A549 (cell line): ENCODE measurements around the gene ARHGAP27. TPM values are rescaled to one million over a fixed set of nuclear protein-coding genes. Genes with fewer than 3 reads are reported as not detected.

Experiments
- ATAC-seq, 2 experiments: fragments of 200-7000 bp in 1 of 2; fragments of >200 bp in 1 of 2; cut with Nextera tagmentation in 1 of 2; cut with Tn5 transposase in 1 of 2; 3 replicates each; pipeline versions ENCODE4 v1.8.0 to v1.9.1; 2018 to 2020; ENCODE audit warnings: mild to moderate bottlenecking in 1 of 2, moderate library complexity in 1 of 2
- CTCF ChIA-PET: fragments of 300-600 bp; sonication (Branson Sonifier 250); formaldehyde crosslinking; extraction: SDS; loops from one replicate; lab custom pipeline; 2021; ENCODE audit warnings: antibody characterized with exemption, inconsistent platforms; lab: Yijun Ruan, JAX
- POLR2A ChIA-PET: fragments of 350-600 bp; formaldehyde crosslinking; extraction: SDS; loops from one replicate; lab custom pipeline; 2021; ENCODE audit warnings: antibody characterized with exemption, inconsistent platforms; lab: Yijun Ruan, JAX
- DNase-seq, 2 experiments: peaks; one replicate each; pipeline versions ENCODE4 v3.0.0 to v3.0.0-alpha.2; 2011 to 2016; ENCODE audit warnings: low read depth in 1 of 2, low spot score in 1 of 2
- FAIRE-seq: peaks from 2 replicates; lab custom pipeline; 2011; peaks lifted over from hg19 to GRCh38; lab: Jason Lieb, UNC
- H3K27ac ChIP-seq, 2 experiments: fragments of >200 bp; sonication (Bioruptor Twin); formaldehyde crosslinking; 3 replicates each; pipeline ENCODE4 v1.5.1; 2016 to 2017
- H3K4me1 ChIP-seq: fragments of >200 bp; sonication (Bioruptor Twin); formaldehyde crosslinking; 3 replicates; pipeline ENCODE4 v1.6.1; 2016
- H3K4me2 ChIP-seq: fragments of >200 bp; sonication (Bioruptor Twin); formaldehyde crosslinking; 3 replicates; pipeline ENCODE4 v1.6.1; 2016
- H3K4me3 ChIP-seq: fragments of >200 bp; sonication (Bioruptor Twin); formaldehyde crosslinking; 3 replicates; pipeline ENCODE4 v1.5.1; 2016
- H3K9me3 ChIP-seq: fragments of >200 bp; sonication (Bioruptor Twin); formaldehyde crosslinking; 3 replicates; pipeline ENCODE4 v1.6.1; 2016
- CBX2 ChIP-seq: fragments of 200-600 bp; sonication (generic); IDR thresholded peaks from 2 replicates; pipeline ENCODE4 v1.6.1; 2016; ENCODE audit warnings: low read depth, mild to moderate bottlenecking, borderline replicate concordance
- CBX8 ChIP-seq: fragments of 200-600 bp; sonication (generic); IDR thresholded peaks from 2 replicates; pipeline ENCODE4 v1.6.1; 2016
- CHD2 ChIP-seq: fragments of 150-350 bp; IDR thresholded peaks from 2 replicates; pipeline ENCODE4 v1.6.1; 2014; ENCODE audit warnings: low read length; ENCODE audit not compliant: partially characterized antibody
- CTCF ChIP-seq: fragments of >200 bp; sonication (Bioruptor Twin); formaldehyde crosslinking; IDR thresholded peaks from 3 replicates; pipeline ENCODE4 v1.5.1; 2016
- E2F6 ChIP-seq: IDR thresholded peaks from 2 replicates; pipeline ENCODE4 v1.6.1; 2012; ENCODE audit warnings: low read depth, borderline replicate concordance
- EHF ChIP-seq: fragments of 250-450 bp; sonication (Bioruptor Pico); IDR thresholded peaks from 2 replicates; pipeline ENCODE4 v1.5.0; 2020; ENCODE audit warnings: mild to moderate bottlenecking
- FOSL2 ChIP-seq, 2 experiments: fragments of 450-650 bp in 1 of 2; fragments of >200 bp in 1 of 2; sonication (Bioruptor Twin) in 1 of 2; formaldehyde crosslinking; IDR thresholded peaks; 2 replicates each; pipeline versions ENCODE4 v1.5.0 to v1.6.1; 2016 to 2020; ENCODE audit warnings: mild to moderate bottlenecking in 1 of 2, moderate library complexity in 1 of 2
- FOXS1 ChIP-seq: fragments of 250-450 bp; sonication (Bioruptor Pico); IDR thresholded peaks from 2 replicates; pipeline ENCODE4 v1.5.0; 2020; ENCODE audit warnings: mild to moderate bottlenecking, moderate library complexity
- HOXA7 ChIP-seq: fragments of 250-450 bp; sonication (Bioruptor Pico); IDR thresholded peaks from 2 replicates; pipeline ENCODE4 v1.5.0; 2020; ENCODE audit warnings: mild to moderate bottlenecking, moderate library complexity
- JUN ChIP-seq, 2 experiments: fragments of >200 bp; sonication (Bioruptor Twin); formaldehyde crosslinking; IDR thresholded peaks; 2 replicates in 1 of 2; 3 replicates in 1 of 2; pipeline ENCODE4 v1.6.1; 2016 to 2017
- MAX ChIP-seq: IDR thresholded peaks from 2 replicates; pipeline ENCODE4 v1.6.1; 2012
- MAZ ChIP-seq: fragments of 150-350 bp; IDR thresholded peaks from 2 replicates; pipeline ENCODE4 v1.6.1; 2014; ENCODE audit warnings: antibody characterized with exemption, low read depth, low read length, borderline replicate concordance
- MYC ChIP-seq: IDR thresholded peaks from 2 replicates; pipeline ENCODE4 v1.6.1; 2012; ENCODE audit warnings: mild to moderate bottlenecking, inconsistent platforms, low read length, improper control_type of control experiment, borderline replicate concordance
- NFE2L2 ChIP-seq: fragments of 150-350 bp; conservative IDR thresholded peaks from 2 replicates; pipeline ENCODE4 v1.6.1; 2014; ENCODE audit warnings: low read length
- PHF8 ChIP-seq: fragments of 200-600 bp; sonication (generic); IDR thresholded peaks from 2 replicates; pipeline ENCODE4 v1.6.1; 2016; ENCODE audit warnings: low read depth, mild to moderate bottlenecking, antibody characterized with exemption, moderate library complexity, borderline replicate concordance
- POLR2A ChIP-seq: IDR thresholded peaks from 2 replicates; pipeline ENCODE4 v1.6.1; 2012; ENCODE audit warnings: mild to moderate bottlenecking, low read length
- RAD21 ChIP-seq, 2 experiments: fragments of >200 bp in 1 of 2; sonication (Bioruptor Twin) in 1 of 2; formaldehyde crosslinking in 1 of 2; IDR thresholded peaks in 1 of 2; conservative IDR thresholded peaks in 1 of 2; 2 replicates in 1 of 2; 3 replicates in 1 of 2; pipeline ENCODE4 v1.6.1; 2012 to 2018; ENCODE audit warnings: inconsistent platforms in 1 of 2
- RARB ChIP-seq: fragments of 250-450 bp; sonication (Bioruptor Pico); IDR thresholded peaks from 2 replicates; pipeline ENCODE4 v1.8.0; 2021; ENCODE audit warnings: mild to moderate bottlenecking, moderate library complexity
- RNF2 ChIP-seq: fragments of 200-600 bp; sonication (generic); IDR thresholded peaks from 2 replicates; pipeline ENCODE4 v1.6.1; 2016; ENCODE audit warnings: low read depth, mild to moderate bottlenecking, antibody characterized with exemption, moderate library complexity, borderline replicate concordance
- SMC3 ChIP-seq: fragments of >200 bp; sonication (Bioruptor Twin); formaldehyde crosslinking; IDR thresholded peaks from 3 replicates; pipeline ENCODE4 v1.6.1; 2018; ENCODE audit warnings: inconsistent platforms
- USF2 ChIP-seq: fragments of 450-650 bp; IDR thresholded peaks from 2 replicates; pipeline ENCODE4 v1.6.1; 2014; ENCODE audit warnings: antibody characterized with exemption
- ZC3H11A ChIP-seq: fragments of 450-650 bp; IDR thresholded peaks from 2 replicates; pipeline ENCODE4 v1.6.1; 2014; ENCODE audit warnings: antibody characterized with exemption, mild to moderate bottlenecking
- ZFP36 ChIP-seq: fragments of 450-650 bp; IDR thresholded peaks from 2 replicates; pipeline ENCODE4 v1.6.1; 2014; ENCODE audit warnings: borderline replicate concordance; ENCODE audit not compliant: partially characterized antibody
- WGBS: methylation state at CpG from one replicate; pipeline ENCODE4 v1.1.6; 2017; ENCODE audit errors: missing lambda C conversion rate; 5-methylcytosine and 5-hydroxymethylcytosine counted together
- polyA plus RNA-seq, 4 experiments: library from polyadenylated mRNA; depleted of rRNA in 3 of 4; stranded (reverse); fragments of >200 nt; fragmentation: RNase III in 1 of 4; extraction: RNeasy Plus Mini Kit Qiagen cat#74134 plus additional on column Dnase treatment in 1 of 4; gene quantifications; 2 replicates in 3 of 4; 3 replicates in 1 of 4; pipeline ENCODE4 v1.2.3, GENCODE V29; 2011 to 2017

The ARHGAP27 gene
- polyA plus RNA-seq, 2 of the 4 experiments (the other 2 are of a cell fraction) = 10.0 to 16.4 TPM

- TF ChIP-seq CTCF = peak; percentile 75
- no peak for TF ChIP-seq CBX8
- TF ChIP-seq PHF8 = peak; percentile 69; the same call in 1 of the 2 replicates
- TF ChIP-seq E2F6 = peak; percentile 75
- peak; percentile 79 for TF ChIP-seq POLR2A
- peak; percentile 79 to 80 for TF ChIP-seq RAD21 (conservative IDR thresholded peaks at IDR 0.05 in 1 of 2, IDR thresholded peaks at IDR 0.05 in 1 of 2)
- TF ChIP-seq MYC = 0 out of 2 replicates have a peak, but pooled peaks have one; percentile 41
- TF ChIP-seq MAZ = no peak
- no peak for TF ChIP-seq ZC3H11A
- peak; percentile 85 for TF ChIP-seq SMC3
- no peak for TF ChIP-seq FOXS1 (CRISPR knock-in tag)
- no peak for TF ChIP-seq EHF (CRISPR knock-in tag)
- no peak for TF ChIP-seq FOSL2 (IDR thresholded peaks at IDR 0.05)
- peak; percentile 43; the same call in 1 of the 2 replicates for TF ChIP-seq FOSL2 (CRISPR knock-in tag; IDR thresholded peaks at IDR 0.05)
- TF ChIP-seq CHD2 = no peak
- no peak for TF ChIP-seq RARB (CRISPR knock-in tag)
- TF ChIP-seq JUN (IDR thresholded peaks at IDR 0.05) = 0 out of 5 replicates have a peak, but pooled peaks have one; percentile 26 to 29
Measured at GRCh38 chr17:45425125-45425983, 7.3 kb downstream of the ARHGAP27 start (continued).

- FAIRE-seq = no peak
- POLR2A ChIA-PET = interaction anchor here (1.2 to 1.5 kb wide), 2 partner anchors 12 to 160 kb away, joined by 3 to 4 read pairs; no protein-coding TSS in a partner anchor
- Histone ChIP-seq H3K9me3 (no peaks in the 10 kb centered on the region), H3K4me3 (peak overlapping the region; percentile 61)
- TF ChIP-seq FOSL2 (IDR thresholded peaks at IDR 0.05) (no peak), FOSL2 (CRISPR knock-in tag; IDR thresholded peaks at IDR 0.05) (no peak), CBX8 (no peak), CBX2 (no peak), RNF2 (no peak), HOXA7 (CRISPR knock-in tag) (no peak), MAX (no peak), ZFP36 (no peak), NFE2L2 (no peak), CTCF (no peak), USF2 (no peak)
- TF ChIP-seq, all 56 proteins: peak for 0
- CTCF ChIA-PET = interaction anchor here (0.9 to 11.0 kb wide), 14 partner anchors 10 to 268 kb away, joined by 3 to 331 read pairs (median 7); no protein-coding TSS in a partner anchor
- Histone ChIP-seq H3K27ac (peak overlapping the region; percentile 90 to 93), H3K4me2 (peak overlapping the region; percentile 98), H3K4me1 (peaks cover 26% of the 10 kb centered on the region)
- WGBS = 76% methylated on average over 5 of the region's 6 CpGs
- DNase-seq = no peak
- ATAC-seq = no peak
Measured at GRCh38 chr17:45424769-45425124, 7.9 kb downstream of the ARHGAP27 start.
